Gastrocnemius medialis (tissue), 4 donors: ENCODE data around the gene GALNT10. TPM values are rescaled to one million over a fixed set of nuclear protein-coding genes. Genes with fewer than 3 reads are reported as not detected.

Experiments used
- ATAC-seq, 2 donors: fragments of 150-250 bp; one replicate each; pipeline ENCODE4 v1.9.1; 2016
- DNase-seq, 2 donors: peaks; one replicate each; pipeline ENCODE4 v3.0.0-alpha.2; 2019
- H3K27ac ChIP-seq, 4 donors: fragments of 200-600 bp; sonication (generic); 1 replicate in 1 of 4; 2 replicates in 3 of 4; pipeline ENCODE4 v1.5.1; 2016 to 2018; ENCODE audit warnings: mild to moderate bottlenecking in 2 of 4, moderate library complexity in 1 of 4
- H3K27me3 ChIP-seq, 3 donors: fragments of 200-600 bp; sonication (generic) in 2 of 3; 1 replicate in 1 of 3; 2 replicates in 2 of 3; pipeline versions ENCODE4 v1.5.1 to v1.6.0; 2016 to 2019; ENCODE audit warnings: mild to moderate bottlenecking in 1 of 3, moderate library complexity in 1 of 3
- H3K36me3 ChIP-seq, 2 donors: fragments of 200-600 bp; sonication (generic) in 1 of 2; one replicate each; pipeline ENCODE4 v1.5.1; 2017 to 2018
- H3K4me1 ChIP-seq, 2 donors: fragments of 200-600 bp; sonication (generic) in 1 of 2; one replicate each; pipeline ENCODE4 v1.5.1; 2016 to 2017; ENCODE audit warnings: mild to moderate bottlenecking in 2 of 2
- H3K4me3 ChIP-seq, 4 donors: fragments of 200-600 bp; sonication (generic) in 3 of 4; 1 replicate in 1 of 4; 2 replicates in 3 of 4; pipeline ENCODE4 v1.5.1; 2016 to 2019; ENCODE audit warnings: mild to moderate bottlenecking in 2 of 4
- H3K9me3 ChIP-seq, 3 donors: fragments of 200-600 bp; sonication (generic) in 2 of 3; 1 replicate in 1 of 3; 2 replicates in 2 of 3; pipeline ENCODE4 v1.5.1; 2016 to 2019
- POLR2A ChIP-seq, 2 donors: fragments of 450-650 bp; IDR thresholded peaks; one replicate each; pipeline ENCODE4 v1.6.1; 2017; ENCODE audit warnings: antibody characterized with exemption in 2 of 2, mild to moderate bottlenecking in 2 of 2, moderate library complexity in 2 of 2
- in situ Hi-C, 4 donors: fragments of 200-750 bp; cut with MboI; loops; one replicate each; pipeline versions ENCODE4 v1.15.0 to v1.8.0; 2017; ENCODE audit warnings: low sequenced_read_pairs in 4 of 4
- intact Hi-C: fragments of 100-400 bp; cut with DNase I; formaldehyde crosslinking; loops from one replicate; pipeline ENCODE4 v1.15.1; 2023; ENCODE audit warnings: low total_unique reads
- total RNA-seq, 4 donors: library from RNA; depleted of rRNA; stranded (reverse); fragments of >200 nt; gene quantifications; one replicate each; pipeline versions ENCODE4 v1.1.0 to v1.2.3, GENCODE V29; 2016
- TF ChIP-seq, protein P1 (sequence below), 5 experiments: fragments of 450-650 bp in 3 of 5; fragments of 200-600 bp in 2 of 5; sonication (generic) in 2 of 5; IDR thresholded peaks in 4 of 5; conservative IDR thresholded peaks in 1 of 5; 1 replicate in 4 of 5; 2 replicates in 1 of 5; pipeline ENCODE4 v1.5.1; 2016 to 2019; ENCODE audit warnings: antibody characterized with exemption in 5 of 5, mild to moderate bottlenecking in 3 of 5, moderate library complexity in 3 of 5

The GALNT10 gene
- total RNA-seq, 4 donors from 2014 or later: 6.1 to 9.9 (median 6.4) TPM

DNA sequence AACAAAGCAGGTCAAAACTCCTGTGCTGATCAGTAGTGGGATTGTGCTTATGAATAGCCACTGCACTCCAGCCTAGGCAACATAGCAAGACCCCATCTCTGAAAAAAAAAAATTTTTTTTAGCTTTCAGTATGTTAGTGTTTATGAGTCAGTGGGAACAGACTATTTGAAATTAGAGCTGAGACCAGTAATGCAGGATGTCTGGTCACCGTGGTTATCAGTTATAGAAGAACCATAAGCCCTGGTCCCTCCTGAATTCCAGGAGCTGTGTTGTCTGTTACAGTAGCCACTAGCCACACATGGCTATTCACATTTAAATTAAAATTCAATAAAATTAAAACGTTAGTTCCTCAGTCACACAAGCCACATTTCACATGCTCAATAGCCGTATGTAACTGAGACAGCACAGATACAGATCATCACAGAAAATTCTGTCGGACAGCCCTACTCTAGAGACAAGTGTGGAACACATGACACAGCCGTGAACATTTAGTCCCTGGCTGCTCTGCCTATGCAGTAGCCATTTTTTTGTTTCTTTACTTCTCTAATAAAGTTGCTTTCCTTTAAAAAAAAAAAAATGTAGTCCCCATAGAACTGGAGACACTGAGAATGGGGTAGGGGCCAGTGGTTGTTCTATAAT lies 159.2 kb downstream of the GALNT10 start:
- TF ChIP-seq, protein P1, sequence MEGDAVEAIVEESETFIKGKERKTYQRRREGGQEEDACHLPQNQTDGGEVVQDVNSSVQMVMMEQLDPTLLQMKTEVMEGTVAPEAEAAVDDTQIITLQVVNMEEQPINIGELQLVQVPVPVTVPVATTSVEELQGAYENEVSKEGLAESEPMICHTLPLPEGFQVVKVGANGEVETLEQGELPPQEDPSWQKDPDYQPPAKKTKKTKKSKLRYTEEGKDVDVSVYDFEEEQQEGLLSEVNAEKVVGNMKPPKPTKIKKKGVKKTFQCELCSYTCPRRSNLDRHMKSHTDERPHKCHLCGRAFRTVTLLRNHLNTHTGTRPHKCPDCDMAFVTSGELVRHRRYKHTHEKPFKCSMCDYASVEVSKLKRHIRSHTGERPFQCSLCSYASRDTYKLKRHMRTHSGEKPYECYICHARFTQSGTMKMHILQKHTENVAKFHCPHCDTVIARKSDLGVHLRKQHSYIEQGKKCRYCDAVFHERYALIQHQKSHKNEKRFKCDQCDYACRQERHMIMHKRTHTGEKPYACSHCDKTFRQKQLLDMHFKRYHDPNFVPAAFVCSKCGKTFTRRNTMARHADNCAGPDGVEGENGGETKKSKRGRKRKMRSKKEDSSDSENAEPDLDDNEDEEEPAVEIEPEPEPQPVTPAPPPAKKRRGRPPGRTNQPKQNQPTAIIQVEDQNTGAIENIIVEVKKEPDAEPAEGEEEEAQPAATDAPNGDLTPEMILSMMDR (IDR thresholded peaks at IDR 0.05 in 4 of 5, conservative IDR thresholded peaks at IDR 0.05 in 1 of 5): no peak
- TF ChIP-seq POLR2A (IDR thresholded peaks at IDR 0.05): no peak
- in situ Hi-C loops: no loop called here

DNA sequence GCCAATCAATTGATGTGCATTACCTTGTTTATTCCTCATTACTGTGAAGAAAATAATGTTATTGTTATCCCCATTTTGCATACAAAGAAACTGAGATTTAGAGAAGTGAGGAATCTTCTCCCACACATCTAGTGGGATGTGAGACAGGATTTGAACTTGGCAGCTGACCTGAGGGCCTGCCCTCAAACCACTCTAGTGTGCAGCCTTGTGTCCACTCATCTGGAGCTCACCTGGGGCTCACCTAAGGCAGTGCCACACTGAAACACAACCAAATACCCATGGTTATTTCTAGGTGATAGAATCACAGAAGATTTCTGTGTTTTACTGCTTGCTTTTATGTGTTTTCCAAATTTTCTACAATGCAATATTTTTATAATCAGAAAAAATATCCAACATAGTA lies 160.6 kb downstream of the GALNT10 start:
- Histone ChIP-seq H3K4me1 (no peaks in the 10 kb centered on the region), H3K4me3 (no peak overlapping the region), H3K36me3 (no peaks in the 10 kb centered on the region), H3K9me3 (no peaks in the 10 kb centered on the region), H3K27me3 (no peaks in the 10 kb centered on the region), H3K27ac (no peak overlapping the region)
- DNase-seq (no peak), ATAC-seq (no peak)
- TF ChIP-seq POLR2A (IDR thresholded peaks at IDR 0.05): no peak
- TF ChIP-seq, protein P1 (IDR thresholded peaks at IDR 0.05 in 4 of 5, conservative IDR thresholded peaks at IDR 0.05 in 1 of 5): no peak
- in situ Hi-C loops: no loop called here
- intact Hi-C loops: no loop called here

More for the DNA sequence above, 159.2 kb downstream of the GALNT10 start:
- Histone ChIP-seq H3K4me1 (no peaks in the 10 kb centered on the region), H3K36me3 (no peaks in the 10 kb centered on the region), H3K27ac (no peak overlapping the region), H3K27me3 (no peaks in the 10 kb centered on the region), H3K4me3 (no peak overlapping the region), H3K9me3 (no peaks in the 10 kb centered on the region)
- DNase-seq (no peak), ATAC-seq (no peak)
- intact Hi-C loops: no loop called here

DNA sequence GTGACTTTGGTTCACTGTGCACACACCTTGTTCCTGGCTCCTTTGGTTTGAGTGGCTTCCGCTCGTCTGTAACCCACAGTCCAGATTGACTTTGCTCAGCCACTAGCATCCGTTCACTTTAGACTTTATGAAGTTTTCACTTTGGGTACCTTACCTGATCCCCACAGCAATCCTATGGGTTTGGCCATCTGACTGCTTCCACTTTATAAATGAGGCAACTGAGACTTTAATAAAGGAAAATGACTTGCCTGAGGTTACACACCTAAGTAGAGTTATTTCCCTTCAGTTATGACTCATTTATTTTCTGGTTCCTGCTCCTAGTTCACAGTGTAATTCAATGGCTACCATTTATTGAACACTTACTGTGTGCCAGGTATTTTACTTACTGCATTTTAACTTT lies 161.0 kb downstream of the GALNT10 start:
- ATAC-seq (no peak), DNase-seq (no peak)
- Histone ChIP-seq H3K27me3 (no peaks in the 10 kb centered on the region), H3K9me3 (no peaks in the 10 kb centered on the region), H3K36me3 (no peaks in the 10 kb centered on the region), H3K27ac (no peak overlapping the region), H3K4me1 (no peaks in the 10 kb centered on the region), H3K4me3 (no peak overlapping the region)
- intact Hi-C loops (no loop called here), in situ Hi-C loops (no loop called here)
- TF ChIP-seq, protein P1 (IDR thresholded peaks at IDR 0.05 in 4 of 5, conservative IDR thresholded peaks at IDR 0.05 in 1 of 5): no peak
- no peak for TF ChIP-seq POLR2A (IDR thresholded peaks at IDR 0.05)

DNA sequence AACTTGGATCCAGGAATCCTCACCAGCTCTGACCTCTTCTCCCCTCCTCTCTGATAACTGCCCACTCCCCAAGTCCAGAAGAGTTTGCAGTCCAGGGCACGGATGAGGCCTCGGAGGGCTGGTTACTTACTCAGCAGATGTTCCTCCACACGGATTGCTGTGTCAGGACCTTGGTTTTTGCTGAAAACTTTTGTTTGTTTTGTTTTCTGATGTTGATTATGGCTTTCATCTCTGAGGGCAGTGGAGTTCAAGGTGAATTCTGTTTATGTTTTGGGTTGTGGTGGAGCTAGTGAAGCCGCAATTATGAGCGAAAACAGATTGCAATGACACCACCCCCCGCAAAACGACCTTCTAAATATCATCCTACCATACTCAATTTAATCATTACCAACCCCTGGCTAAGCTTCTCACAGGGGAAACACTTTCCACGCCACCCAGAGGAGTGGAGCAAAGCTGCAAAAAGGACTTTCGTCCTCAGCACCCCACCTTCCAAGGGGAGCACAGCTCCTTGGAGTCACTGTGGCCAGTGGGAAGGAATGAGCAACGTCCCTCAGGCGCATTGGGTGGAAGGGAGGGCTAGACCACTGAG lies 162.5 kb downstream of the GALNT10 start:
- ATAC-seq (no peak), DNase-seq (no peak)
- in situ Hi-C loops (no loop called here), intact Hi-C loops (no loop called here)
- H3K4me3 ChIP-seq: no peak overlapping the region
- H3K4me1 ChIP-seq: no peaks in the 10 kb centered on the region
- no peaks in the 10 kb centered on the region for H3K36me3 ChIP-seq
- no peaks in the 10 kb centered on the region for H3K9me3 ChIP-seq
- H3K27me3 ChIP-seq: no peaks in the 10 kb centered on the region
- TF ChIP-seq, protein P1 (IDR thresholded peaks at IDR 0.05 in 4 of 5, conservative IDR thresholded peaks at IDR 0.05 in 1 of 5): no peak
- no peak for TF ChIP-seq POLR2A (IDR thresholded peaks at IDR 0.05)
- no peak overlapping the region for H3K27ac ChIP-seq
